ENCODE results near the gene MAG.

MAG gene

GRCh38 chr19:35269438-35270117 is 22.4 kb upstream of the MAG start (continued):
- TF ChIP-seq PATZ1 (tag by site-specific recombination; IDR thresholded peaks at IDR 0.05) (peak; percentile 96), ZNF175 (tag by site-specific recombination; IDR thresholded peaks at IDR 0.05) (no peak), ZNF394 (tag by site-specific recombination; IDR thresholded peaks at IDR 0.05; ENCODE audit: borderline replicate concordance) (no peak), CTCF (tag by site-specific recombination; IDR thresholded peaks at IDR 0.05) (peak; percentile 96), ZNF692 (tag by site-specific recombination; IDR thresholded peaks at IDR 0.05) (peak; percentile 63; the same call in 1 of the 2 replicates), ZNF670 (tag by site-specific recombination; IDR thresholded peaks at IDR 0.05; ENCODE audit: low read depth) (no peak), ZBTB10 (tag by site-specific recombination; IDR thresholded peaks at IDR 0.05) (peak; percentile 75), AEBP2 (tag by site-specific recombination; IDR thresholded peaks at IDR 0.05; ENCODE audit: borderline replicate concordance) (no peak), ZNF626 (tag by site-specific recombination; IDR thresholded peaks at IDR 0.05) (no peak), ZSCAN4 (tag by site-specific recombination; IDR thresholded peaks at IDR 0.05) (no peak), ZNF248 (tag by site-specific recombination; IDR thresholded peaks at IDR 0.05) (no peak), PRDM4 (tag by site-specific recombination; IDR thresholded peaks at IDR 0.05) (no peak), IKZF3 (tag by site-specific recombination; IDR thresholded peaks at IDR 0.05) (no peak), ZNF639 (tag by site-specific recombination; IDR thresholded peaks at IDR 0.05) (no peak), ZBTB17 (tag by site-specific recombination; IDR thresholded peaks at IDR 0.05) (no peak; the same call in 1 of the 2 replicates), ZBTB11 (tag by site-specific recombination; conservative IDR thresholded peaks at IDR 0.05; ENCODE audit: low read depth) (no peak), ZNF23 (tag by site-specific recombination; IDR thresholded peaks at IDR 0.05; ENCODE audit: borderline replicate concordance) (no peak), OVOL3 (tag by site-specific recombination; IDR thresholded peaks at IDR 0.05) (no peak), ZNF571 (tag by site-specific recombination; IDR thresholded peaks at IDR 0.05) (no peak)
